KMS-11 (cell line): ENCODE data around the gene CARM1.

Experiments
- H2AFZ ChIP-seq: fragments of 200-600 bp; sonication (generic); 2 replicates; pipeline ENCODE4 v1.6.1; 2016; ENCODE audit warnings: antibody characterized with exemption, mixed run types, low read depth
- H3K27ac ChIP-seq: fragments of 200-600 bp; sonication (generic); 2 replicates; pipeline ENCODE4 v1.6.1; 2016; ENCODE audit warnings: mild to moderate bottlenecking, mixed run types
- H3K27me3 ChIP-seq: fragments of 200-600 bp; sonication (generic); 2 replicates; pipeline ENCODE4 v1.6.1; 2017; ENCODE audit warnings: mild to moderate bottlenecking, low read depth, mixed run types, moderate library complexity; ENCODE audit not compliant: insufficient read depth
- H3K36me3 ChIP-seq: fragments of 200-600 bp; sonication (generic); 2 replicates; pipeline ENCODE4 v1.6.1; 2017; ENCODE audit warnings: mild to moderate bottlenecking, mixed run types; ENCODE audit not compliant: insufficient read depth
- H3K4me1 ChIP-seq: fragments of 200-600 bp; sonication (generic); 2 replicates; pipeline ENCODE4 v1.6.1; 2016; ENCODE audit warnings: mild to moderate bottlenecking, low read depth, mixed run types; ENCODE audit not compliant: poor library complexity, severe bottlenecking
- H3K4me2 ChIP-seq: fragments of 200-600 bp; sonication (generic); 2 replicates; pipeline ENCODE4 v1.7.0; 2016; ENCODE audit warnings: mild to moderate bottlenecking, mixed run types
- H3K4me3 ChIP-seq: fragments of 200-600 bp; sonication (generic); IDR thresholded peaks from 2 replicates; pipeline ENCODE4 v1.6.1; 2017; ENCODE audit warnings: low read depth, low read length, mixed read lengths; ENCODE audit not compliant: insufficient read depth
- H3K79me2 ChIP-seq: fragments of 200-600 bp; sonication (generic); 2 replicates; pipeline ENCODE4 v1.6.1; 2016; ENCODE audit warnings: low read depth, mixed run types; ENCODE audit not compliant: insufficient read depth
- H3K9ac ChIP-seq: fragments of 200-600 bp; sonication (generic); 2 replicates; pipeline ENCODE4 v1.6.1; 2016; ENCODE audit warnings: mild to moderate bottlenecking, mixed run types
- H4K20me1 ChIP-seq: fragments of 200-600 bp; sonication (generic); 2 replicates; pipeline ENCODE4 v1.6.1; 2016; ENCODE audit warnings: mild to moderate bottlenecking, mixed run types; ENCODE audit not compliant: insufficient read depth
- CTCF ChIP-seq: fragments of 200-600 bp; sonication (generic); conservative IDR thresholded peaks from 2 replicates; pipeline ENCODE4 v1.6.1; 2017; ENCODE audit warnings: low read depth, mild to moderate bottlenecking, antibody characterized with exemption, low read length, moderate library complexity, mixed read lengths

Gene CARM1

GRCh38 chr19:10891405-10892086 lies 20.2 kb downstream of the CARM1 start:
- no peak overlapping the region for H3K27ac ChIP-seq

GRCh38 chr19:10892256-10892655 lies 20.9 kb downstream of the CARM1 start:
- Histone ChIP-seq H3K4me1 (no peaks in the 10 kb centered on the region), H3K4me2 (no peak overlapping the region), H3K79me2 (no peaks in the 10 kb centered on the region; the same call in 1 of the 2 replicates), H4K20me1 (no peaks in the 10 kb centered on the region), H3K9ac (no peak overlapping the region), H3K27me3 (no peaks in the 10 kb centered on the region), H3K27ac (no peak overlapping the region), H2AFZ (no peak overlapping the region), H3K4me3 (no peak overlapping the region), H3K36me3 (no peaks in the 10 kb centered on the region)
- TF ChIP-seq CTCF: no peak

More at GRCh38 chr19:10891405-10892086, 20.2 kb downstream of the CARM1 start:
- H4K20me1 ChIP-seq: no peaks in the 10 kb centered on the region
- H3K36me3 ChIP-seq: no peaks in the 10 kb centered on the region
- no peak overlapping the region for H3K4me2 ChIP-seq
- no peak overlapping the region for H3K4me3 ChIP-seq
- H3K27me3 ChIP-seq: no peaks in the 10 kb centered on the region
- H3K79me2 ChIP-seq: no peaks in the 10 kb centered on the region; the same call in 1 of the 2 replicates
- TF ChIP-seq CTCF: no peak
- no peaks in the 10 kb centered on the region for H3K4me1 ChIP-seq
- no peak overlapping the region for H2AFZ ChIP-seq
- no peak overlapping the region for H3K9ac ChIP-seq

GRCh38 chr19:10894911-10895213 lies 23.5 kb downstream of the CARM1 start:
- no peak for TF ChIP-seq CTCF
- Histone ChIP-seq H4K20me1 (no peaks in the 10 kb centered on the region), H3K4me3 (no peak overlapping the region), H3K27me3 (no peaks in the 10 kb centered on the region), H3K4me1 (no peaks in the 10 kb centered on the region), H3K4me2 (no peak overlapping the region), H3K79me2 (no peaks in the 10 kb centered on the region; the same call in 1 of the 2 replicates), H3K9ac (no peak overlapping the region), H3K27ac (no peak overlapping the region), H2AFZ (no peak overlapping the region), H3K36me3 (no peaks in the 10 kb centered on the region)

DNA sequence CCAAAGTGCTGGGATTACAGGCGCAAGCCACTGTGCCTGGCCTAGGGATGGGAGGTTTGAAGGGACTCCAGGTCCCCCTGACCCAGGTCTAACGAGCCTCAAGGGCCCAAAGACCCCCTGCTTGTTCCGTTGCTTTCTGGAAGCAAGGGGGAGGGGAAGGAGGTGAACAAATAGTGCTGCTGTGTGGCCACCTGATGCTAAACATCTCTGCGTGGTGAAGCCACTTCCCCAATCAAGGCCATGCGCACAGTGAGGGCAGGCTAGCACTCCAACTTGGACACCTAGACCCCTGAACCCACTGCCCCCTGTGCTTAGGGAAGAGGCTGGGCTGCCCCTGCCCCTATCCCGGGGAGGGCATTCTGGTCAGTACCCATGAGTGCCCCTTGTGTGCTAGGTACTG lies 24.0 kb downstream of the CARM1 start:
- H3K36me3 ChIP-seq: no peaks in the 10 kb centered on the region
- H3K4me2 ChIP-seq: no peak overlapping the region
- H3K27me3 ChIP-seq: no peaks in the 10 kb centered on the region
- no peak overlapping the region for H3K4me3 ChIP-seq
- H4K20me1 ChIP-seq: no peaks in the 10 kb centered on the region
- H3K79me2 ChIP-seq: no peaks in the 10 kb centered on the region; the same call in 1 of the 2 replicates
- no peak overlapping the region for H3K9ac ChIP-seq
- TF ChIP-seq CTCF: no peak
- H2AFZ ChIP-seq: no peak overlapping the region
- no peaks in the 10 kb centered on the region for H3K4me1 ChIP-seq
- no peak overlapping the region for H3K27ac ChIP-seq
